ENCODE data around the gene P2RX1. TPM values are rescaled to one million over a fixed set of nuclear protein-coding genes. Genes with fewer than 3 reads are reported as not detected.

Gene P2RX1
- total and polyA plus RNA-seq, 5 donors from 2014 or later = 2.3 TPM; not detected in 4

DNA sequence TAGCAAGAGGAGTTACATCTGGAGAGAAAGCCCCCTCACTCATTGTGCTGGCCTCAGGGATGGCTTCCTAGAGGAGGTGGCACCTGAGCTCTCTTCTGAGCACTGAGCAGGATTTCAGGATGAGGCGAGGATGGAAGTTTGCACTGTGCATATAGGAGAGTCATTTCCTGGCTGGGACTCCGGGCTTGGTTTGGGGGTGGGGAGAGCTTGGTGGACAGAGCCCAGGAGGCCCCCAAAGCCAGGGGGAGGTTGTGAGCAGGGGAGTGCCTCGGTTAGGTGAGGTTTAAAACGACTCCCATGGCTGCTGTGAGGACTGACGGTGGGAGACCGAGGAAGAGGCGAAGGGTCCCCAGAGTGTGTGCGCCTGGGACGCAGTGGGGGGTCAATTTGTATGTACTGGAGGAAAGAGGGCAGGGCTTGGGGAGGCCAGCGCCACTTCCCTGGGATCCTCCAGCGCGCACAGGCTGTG, 24.6 kb downstream of the P2RX1 start:
- H3K4me1 Mint-ChIP-seq = peaks cover 0 to 43% (median 30%) of the 10 kb centered on the region in 4 donors

DNA sequence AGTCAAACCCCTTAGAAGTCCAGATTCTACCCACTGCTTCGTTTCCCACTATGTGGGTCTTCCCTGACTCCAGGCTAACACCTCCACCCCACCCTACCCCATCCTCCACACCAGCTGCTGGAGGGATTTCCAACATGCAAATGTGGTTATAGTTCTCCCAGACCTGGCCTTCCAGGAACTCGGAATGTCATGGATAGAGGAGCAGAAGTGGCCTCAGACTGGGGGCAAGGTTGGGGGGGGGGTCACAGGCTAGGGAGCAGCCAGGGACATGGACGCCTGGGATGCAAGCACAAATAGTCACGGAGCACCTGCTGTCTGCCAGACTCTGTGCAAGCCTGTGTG, 25.4 kb downstream of the P2RX1 start:
- DNase-seq (no peak), ATAC-seq (ENCODE audit: low read depth in 2 of 2) (no peak)
- Histone ChIP-seq H3K4me1 (ENCODE audit: control insufficient read depth, insufficient read depth, low read length, poor library complexity, severe bottlenecking) (peaks cover 42% of the 10 kb centered on the region), H3K36me3 (ENCODE audit: control insufficient read depth, insufficient read depth, low read length) (no peaks in the 10 kb centered on the region), H3K27ac (ENCODE audit: insufficient read depth, low read length, poor library complexity, severe bottlenecking) (peak overlapping the region; percentile 29), H3K27me3 (ENCODE audit: control insufficient read depth, insufficient read depth, low read length) (no peaks in the 10 kb centered on the region), H3K9me3 (ENCODE audit: control insufficient read depth in 2 of 2, low read length in 2 of 2) (no peaks in the 10 kb centered on the region), H3K4me3 (ENCODE audit: low read depth, low read length) (no peak overlapping the region)
- Mint-ChIP-seq H3K4me3 (peak overlapping the region; percentile 83 to 91 (median 87)), H3K27me3 (peaks cover 4% of the 10 kb centered on the region), H3K9me3 (no peaks in the 10 kb centered on the region), H3K36me3 (no peaks in the 10 kb centered on the region), H3K4me1 (peaks cover 0 to 49% (median 36%) of the 10 kb centered on the region in 4 donors), H3K27ac (peak overlapping the region; percentile 88 to 90 (median 89))

More for the DNA sequence above, 24.6 kb downstream of the P2RX1 start:
- Mint-ChIP-seq H3K27me3 (peaks cover 4% of the 10 kb centered on the region), H3K4me3 (peak overlapping the region; percentile 83 to 91 (median 87)), H3K36me3 (no peaks in the 10 kb centered on the region), H3K27ac (peak overlapping the region; percentile 49 to 91 (median 90)), H3K9me3 (no peaks in the 10 kb centered on the region)
- Histone ChIP-seq H3K36me3 (ENCODE audit: control insufficient read depth, insufficient read depth, low read length) (no peaks in the 10 kb centered on the region), H3K4me1 (ENCODE audit: control insufficient read depth, insufficient read depth, low read length, poor library complexity, severe bottlenecking) (peaks cover 38% of the 10 kb centered on the region), H3K27me3 (ENCODE audit: control insufficient read depth, insufficient read depth, low read length) (no peaks in the 10 kb centered on the region), H3K9me3 (ENCODE audit: control insufficient read depth in 2 of 2, low read length in 2 of 2) (no peaks in the 10 kb centered on the region), H3K27ac (ENCODE audit: insufficient read depth, low read length, poor library complexity, severe bottlenecking) (peak overlapping the region; percentile 29), H3K4me3 (ENCODE audit: low read depth, low read length) (no peak overlapping the region)
- ATAC-seq (ENCODE audit: low read depth in 2 of 2) (no peak), DNase-seq (no peak)

DNA sequence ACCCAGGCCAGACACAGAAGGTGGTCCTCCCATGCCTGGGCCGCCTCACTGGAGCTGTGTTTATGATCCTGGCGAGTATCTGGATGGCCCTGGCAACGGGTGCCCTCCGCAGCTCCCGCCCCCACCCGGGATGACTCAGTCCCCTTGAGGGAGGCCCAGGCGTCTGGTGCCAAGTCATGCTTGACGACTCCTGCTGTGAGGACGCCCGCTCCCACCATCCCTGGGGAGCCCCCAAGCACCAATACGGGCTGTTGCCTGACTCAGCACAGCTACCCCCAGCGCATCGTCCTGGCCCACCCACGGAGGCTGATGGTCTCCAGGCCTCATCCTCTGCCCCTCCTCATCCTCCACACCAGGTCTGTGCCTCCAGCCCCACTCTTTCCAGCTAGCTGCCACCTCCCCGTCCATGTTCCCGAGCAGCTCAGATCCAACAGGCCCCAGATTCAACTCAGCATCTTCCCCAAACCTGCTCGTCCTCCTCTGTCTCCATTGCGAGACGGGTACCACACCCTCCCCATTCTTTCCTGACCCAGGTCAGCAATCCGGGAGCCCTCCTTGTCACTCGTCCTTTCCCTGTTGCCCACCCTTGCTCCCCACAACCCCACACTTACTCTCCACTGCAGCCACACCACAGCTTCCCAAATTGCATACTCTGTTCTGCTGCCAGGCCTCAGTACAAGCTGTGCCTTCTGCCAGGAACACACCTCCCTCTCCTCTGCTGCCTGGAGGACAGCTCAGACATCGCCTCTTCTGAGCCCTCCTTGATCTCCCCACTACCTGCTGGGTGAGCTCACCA, 26.0 kb downstream of the P2RX1 start:
- no peaks in the 10 kb centered on the region for H3K36me3 Mint-ChIP-seq
- Histone ChIP-seq H3K27ac (ENCODE audit: insufficient read depth, low read length, poor library complexity, severe bottlenecking) (no peak overlapping the region), H3K36me3 (ENCODE audit: control insufficient read depth, insufficient read depth, low read length) (no peaks in the 10 kb centered on the region), H3K4me1 (ENCODE audit: control insufficient read depth, insufficient read depth, low read length, poor library complexity, severe bottlenecking) (peaks cover 42% of the 10 kb centered on the region), H3K4me3 (ENCODE audit: low read depth, low read length) (no peak overlapping the region), H3K27me3 (ENCODE audit: control insufficient read depth, insufficient read depth, low read length) (no peaks in the 10 kb centered on the region), H3K9me3 (ENCODE audit: control insufficient read depth in 2 of 2, low read length in 2 of 2) (no peaks in the 10 kb centered on the region)
- no peaks in the 10 kb centered on the region for H3K9me3 Mint-ChIP-seq
- ATAC-seq (ENCODE audit: low read depth in 2 of 2) (no peak), DNase-seq (no peak)
- peaks cover 0 to 50% (median 37%) of the 10 kb centered on the region in 4 donors for H3K4me1 Mint-ChIP-seq
- H3K27ac Mint-ChIP-seq = peak overlapping the region in 1 of 3 donors; percentile 83
- H3K4me3 Mint-ChIP-seq = peak overlapping the region in 3 of 4 donors; percentile 21 to 47 (median 35)
- H3K27me3 Mint-ChIP-seq = peaks cover 4% of the 10 kb centered on the region

DNA sequence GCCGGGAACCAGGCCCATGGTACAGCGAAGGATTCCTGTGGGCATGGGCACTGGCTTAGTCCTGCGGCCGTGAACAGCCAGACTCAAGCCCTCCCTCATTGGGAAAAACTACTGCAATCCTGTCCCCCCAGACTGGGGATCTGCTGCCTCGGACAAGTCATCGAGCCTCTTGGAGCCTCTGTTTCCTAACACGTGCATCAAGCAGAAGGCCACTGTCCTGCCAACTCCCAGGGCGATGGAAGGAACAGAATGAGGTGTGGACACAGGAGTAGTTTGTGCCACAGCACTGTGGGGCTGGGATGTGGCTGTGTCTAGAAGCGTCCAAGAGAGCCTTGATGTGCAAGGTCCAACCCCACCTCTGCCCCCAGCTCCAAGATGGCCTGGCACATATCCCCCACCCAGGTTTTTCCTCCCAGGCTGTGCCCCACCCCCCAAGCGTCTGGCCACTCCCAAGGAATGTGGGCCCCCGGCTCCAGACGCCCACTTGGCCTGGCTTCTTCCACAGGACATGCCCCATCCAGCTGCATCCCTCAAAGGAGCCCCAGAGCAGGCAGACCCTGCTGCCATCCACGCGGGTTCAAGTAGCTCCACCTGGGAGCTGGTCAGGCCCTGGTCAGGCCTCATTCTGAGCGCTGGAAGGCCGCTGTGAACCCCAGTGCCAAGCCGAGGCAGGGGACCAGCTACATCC, 26.8 kb downstream of the P2RX1 start:
- Histone ChIP-seq H3K27me3 (ENCODE audit: control insufficient read depth, insufficient read depth, low read length) (no peaks in the 10 kb centered on the region), H3K4me3 (ENCODE audit: low read depth, low read length) (no peak overlapping the region), H3K36me3 (ENCODE audit: control insufficient read depth, insufficient read depth, low read length) (no peaks in the 10 kb centered on the region), H3K27ac (ENCODE audit: insufficient read depth, low read length, poor library complexity, severe bottlenecking) (no peak overlapping the region), H3K4me1 (ENCODE audit: control insufficient read depth, insufficient read depth, low read length, poor library complexity, severe bottlenecking) (peaks cover 42% of the 10 kb centered on the region), H3K9me3 (ENCODE audit: control insufficient read depth in 2 of 2, low read length in 2 of 2) (no peaks in the 10 kb centered on the region)
- Mint-ChIP-seq H3K27me3 (peaks cover 4% of the 10 kb centered on the region), H3K27ac (no peak overlapping the region), H3K36me3 (no peaks in the 10 kb centered on the region), H3K4me1 (peaks cover 0 to 50% (median 37%) of the 10 kb centered on the region in 4 donors), H3K4me3 (peak overlapping the region in 2 of 4 donors; percentile 46 to 69), H3K9me3 (no peaks in the 10 kb centered on the region)
- ATAC-seq (ENCODE audit: low read depth in 2 of 2) (no peak), DNase-seq (no peak)

DNA sequence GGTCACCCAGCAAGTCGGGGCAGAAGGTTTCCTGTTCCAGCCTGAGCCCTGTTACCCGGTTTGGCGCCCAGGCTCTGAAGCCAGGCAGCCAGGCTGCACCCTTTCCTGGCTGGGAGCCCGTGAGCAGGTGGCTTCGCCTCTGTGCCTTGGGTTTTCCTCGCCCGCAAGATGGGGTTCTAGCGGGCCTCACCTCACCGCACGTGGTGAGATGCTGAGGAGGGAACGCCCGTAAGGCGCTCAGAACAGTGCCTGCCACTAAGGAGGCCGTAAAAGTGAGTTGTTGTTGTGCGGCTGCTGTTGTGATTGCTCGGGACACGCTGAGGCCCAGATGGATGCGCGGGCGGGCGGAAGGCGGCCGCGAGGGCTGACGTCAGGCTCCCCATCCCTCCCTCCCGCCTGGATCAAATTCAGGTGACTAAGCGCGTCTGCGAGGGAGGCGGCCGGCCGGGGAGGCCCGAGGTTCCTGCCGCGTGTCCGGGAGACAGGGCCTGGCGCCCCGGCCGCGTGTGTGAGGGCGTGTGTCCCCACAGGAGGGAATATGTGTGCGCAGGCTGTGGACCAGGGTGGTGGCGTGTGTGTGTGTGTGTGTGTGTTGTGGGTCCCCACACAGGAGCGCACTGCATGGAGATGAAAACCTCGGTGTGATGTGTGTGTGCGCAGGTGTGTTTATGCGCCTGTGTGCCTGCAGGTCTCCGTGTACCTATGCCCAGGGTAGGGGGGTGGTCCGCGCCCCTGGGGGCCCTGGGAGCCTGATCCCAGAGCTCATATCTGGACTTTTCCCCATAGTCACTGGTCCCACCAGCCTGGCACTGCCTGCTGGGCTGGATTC, 27.7 kb downstream of the P2RX1 start:
- peaks cover 0 to 47% (median 30%) of the 10 kb centered on the region in 4 donors for H3K4me1 Mint-ChIP-seq
- H3K27ac Mint-ChIP-seq = no peak overlapping the region
- H3K36me3 Mint-ChIP-seq = no peaks in the 10 kb centered on the region
- H3K9me3 Mint-ChIP-seq = no peaks in the 10 kb centered on the region
- ATAC-seq (ENCODE audit: low read depth in 2 of 2) (no peak), DNase-seq (no peak)
- H3K4me3 Mint-ChIP-seq = no peak overlapping the region
- H3K9me3 ChIP-seq (ENCODE audit: control insufficient read depth in 2 of 2, low read length in 2 of 2) = no peaks in the 10 kb centered on the region
- H3K4me1 ChIP-seq (ENCODE audit: control insufficient read depth, insufficient read depth, low read length, poor library complexity, severe bottlenecking) = peaks cover 39% of the 10 kb centered on the region
- no peak overlapping the region for H3K4me3 ChIP-seq (ENCODE audit: low read depth, low read length)
- H3K27me3 Mint-ChIP-seq = peaks cover 4% of the 10 kb centered on the region
- peak overlapping the region; percentile 14 for H3K27ac ChIP-seq (ENCODE audit: insufficient read depth, low read length, poor library complexity, severe bottlenecking)
- no peaks in the 10 kb centered on the region for H3K36me3 ChIP-seq (ENCODE audit: control insufficient read depth, insufficient read depth, low read length)
- H3K27me3 ChIP-seq (ENCODE audit: control insufficient read depth, insufficient read depth, low read length) = no peaks in the 10 kb centered on the region

DNA sequence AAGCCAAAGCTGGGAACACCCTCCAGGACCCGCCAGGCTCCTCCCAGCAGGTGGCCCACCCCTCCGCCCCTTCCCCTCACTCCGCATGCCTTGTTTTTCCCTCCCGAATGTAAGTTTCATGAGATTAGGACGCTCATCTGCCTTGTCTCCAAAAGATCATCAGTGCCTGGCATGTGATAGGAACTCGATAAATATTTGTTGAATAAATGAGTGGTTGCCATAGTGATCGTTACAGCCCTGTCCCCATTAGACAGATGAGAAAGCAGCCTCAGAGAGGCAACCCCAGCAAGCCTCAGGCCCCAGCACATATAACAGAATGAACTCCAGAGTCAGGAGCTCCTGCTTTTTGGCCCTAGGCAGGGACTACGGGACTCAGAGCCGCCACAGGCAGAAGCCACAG, 28.5 kb downstream of the P2RX1 start:
- Histone ChIP-seq H3K4me1 (ENCODE audit: control insufficient read depth, insufficient read depth, low read length, poor library complexity, severe bottlenecking) (peaks cover 33% of the 10 kb centered on the region), H3K9me3 (ENCODE audit: control insufficient read depth in 2 of 2, low read length in 2 of 2) (no peaks in the 10 kb centered on the region), H3K4me3 (ENCODE audit: low read depth, low read length) (no peak overlapping the region), H3K36me3 (ENCODE audit: control insufficient read depth, insufficient read depth, low read length) (no peaks in the 10 kb centered on the region), H3K27ac (ENCODE audit: insufficient read depth, low read length, poor library complexity, severe bottlenecking) (peak overlapping the region; percentile 14), H3K27me3 (ENCODE audit: control insufficient read depth, insufficient read depth, low read length) (no peaks in the 10 kb centered on the region)
- no peak for DNase-seq
- Mint-ChIP-seq H3K36me3 (no peaks in the 10 kb centered on the region), H3K27ac (peak overlapping the region in 1 of 3 donors; percentile 42), H3K9me3 (no peaks in the 10 kb centered on the region), H3K4me3 (peak overlapping the region in 2 of 4 donors; percentile 43 to 52), H3K27me3 (peaks cover 4% of the 10 kb centered on the region), H3K4me1 (peaks cover 0 to 43% (median 29%) of the 10 kb centered on the region in 4 donors)
- ATAC-seq (ENCODE audit: low read depth in 2 of 2) = no peak

DNA sequence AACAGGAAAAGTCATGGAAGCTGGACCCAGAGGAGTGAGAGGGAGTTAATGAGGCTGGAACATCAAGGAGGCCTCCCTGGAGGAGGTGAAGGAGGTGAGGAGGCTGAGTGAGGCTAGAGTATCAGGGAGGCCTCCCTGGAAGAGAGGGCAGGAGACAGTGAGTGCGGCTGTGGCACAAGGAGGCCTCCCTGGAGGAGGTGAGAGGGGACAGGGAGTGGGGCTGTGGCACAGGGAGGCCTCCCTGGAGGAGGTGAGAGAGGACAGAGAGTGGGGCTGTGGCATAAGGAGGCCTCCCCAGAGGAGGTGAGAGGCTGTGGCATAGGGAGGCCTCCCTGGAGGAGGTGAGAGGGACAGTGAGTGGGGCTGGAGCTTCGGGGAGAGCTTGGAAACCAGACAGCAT, 28.9 kb downstream of the P2RX1 start:
- no peak for DNase-seq
- peak overlapping the region in 2 of 3 donors; percentile 41 to 42 for H3K27ac Mint-ChIP-seq
- H3K4me1 Mint-ChIP-seq = peaks cover 0 to 43% (median 29%) of the 10 kb centered on the region in 4 donors
- no peak overlapping the region for H3K4me3 ChIP-seq (ENCODE audit: low read depth, low read length)
- H3K9me3 ChIP-seq (ENCODE audit: control insufficient read depth in 2 of 2, low read length in 2 of 2) = no peaks in the 10 kb centered on the region
- H3K4me3 Mint-ChIP-seq = peak overlapping the region; percentile 51 to 82 (median 59)
- H3K36me3 ChIP-seq (ENCODE audit: control insufficient read depth, insufficient read depth, low read length) = no peaks in the 10 kb centered on the region
- no peak for ATAC-seq (ENCODE audit: low read depth in 2 of 2)
- no peaks in the 10 kb centered on the region for H3K36me3 Mint-ChIP-seq
- H3K9me3 Mint-ChIP-seq = no peaks in the 10 kb centered on the region
- no peaks in the 10 kb centered on the region for H3K27me3 ChIP-seq (ENCODE audit: control insufficient read depth, insufficient read depth, low read length)
- peaks cover 30% of the 10 kb centered on the region for H3K4me1 ChIP-seq (ENCODE audit: control insufficient read depth, insufficient read depth, low read length, poor library complexity, severe bottlenecking)
- H3K27ac ChIP-seq (ENCODE audit: insufficient read depth, low read length, poor library complexity, severe bottlenecking) = no peak overlapping the region
- H3K27me3 Mint-ChIP-seq = peaks cover 4% of the 10 kb centered on the region
